H1 (cell line): ENCODE results near the gene SUCLG2. TPM values are rescaled to one million over a fixed set of nuclear protein-coding genes. Genes with fewer than 3 reads are reported as not detected.

Experiments used
- CTCF ChIA-PET: fragments of 300-600 bp; sonication (Branson Sonifier 250); formaldehyde crosslinking; loops from one replicate; lab custom pipeline; 2021; ENCODE audit not compliant: partially characterized antibody; lab: Charles Lee
- POLR2A ChIA-PET: fragments of 300-600 bp; sonication (Branson Sonifier 250); formaldehyde crosslinking; loops from one replicate; lab custom pipeline; 2021; ENCODE audit warnings: inconsistent platforms; ENCODE audit not compliant: partially characterized antibody; lab: Charles Lee
- DNase-seq, 2 experiments: peaks; one replicate each; pipeline versions ENCODE4 v3.0.0 to v3.0.0-alpha.2; 2010 to 2022; ENCODE audit warnings: low spot score in 2 of 2, low read depth in 1 of 2, mixed read lengths in 1 of 2
- FAIRE-seq: peaks from 2 replicates; lab custom pipeline; 2011; peaks lifted over from hg19 to GRCh38; lab: Jason Lieb, UNC
- H2AFZ ChIP-seq: 2 replicates; pipeline ENCODE4 v1.8.1; 2012; ENCODE audit warnings: low read length, inconsistent platforms
- H2AK5ac ChIP-seq: 2 replicates; pipeline ENCODE4 v1.6.1; 2013; ENCODE audit warnings: low read depth, low read length
- H2BK120ac ChIP-seq: replicated peaks from 2 replicates; pipeline ENCODE3; 2013; ENCODE audit warnings: low read depth, low read length, inconsistent platforms
- H2BK12ac ChIP-seq: 2 replicates; pipeline ENCODE4 v1.6.1; 2013; ENCODE audit warnings: low read depth, low read length
- H2BK15ac ChIP-seq: 2 replicates; pipeline ENCODE4 v1.6.1; 2013; ENCODE audit warnings: low read length
- H2BK20ac ChIP-seq: 2 replicates; pipeline ENCODE4 v1.6.1; 2013; ENCODE audit warnings: low read length
- H2BK5ac ChIP-seq: 2 replicates; pipeline ENCODE4 v1.6.1; 2013; ENCODE audit warnings: low read depth, low read length
- H3K14ac ChIP-seq: 2 replicates; pipeline ENCODE4 v1.6.1; 2013; ENCODE audit warnings: inconsistent platforms; ENCODE audit not compliant: insufficient read length
- H3K18ac ChIP-seq: 2 replicates; pipeline ENCODE4 v1.6.1; 2013; ENCODE audit warnings: low read length; ENCODE audit errors: extremely low read depth
- H3K23ac ChIP-seq: 2 replicates; pipeline ENCODE4 v1.6.1; 2013; ENCODE audit warnings: inconsistent platforms; ENCODE audit not compliant: insufficient read length
- H3K23me2 ChIP-seq: 2 replicates; pipeline ENCODE4 v1.6.1; 2013; ENCODE audit warnings: low read depth, low read length
- H3K27ac ChIP-seq: 2 replicates; pipeline ENCODE4 v1.6.1; 2011; ENCODE audit warnings: low read depth, low read length, inconsistent platforms
- H3K27me3 ChIP-seq, 4 experiments: replicated peaks in 1 of 4; 1 replicate in 1 of 4; 2 replicates in 3 of 4; pipeline versions ENCODE4 v1.6.1 to v1.8.1; 2011 to 2013; ENCODE audit warnings: low read length in 3 of 4, mild to moderate bottlenecking in 3 of 4, inconsistent platforms in 2 of 4, mixed read lengths in 2 of 4, moderate library complexity in 1 of 4; ENCODE audit not compliant: control insufficient read depth in 3 of 4, insufficient read depth in 3 of 4; ENCODE audit errors: extremely low read depth in 1 of 4
- H3K36me3 ChIP-seq, 4 experiments: 2 replicates each; pipeline versions ENCODE4 v1.6.1 to v1.8.1; 2011 to 2013; ENCODE audit warnings: mild to moderate bottlenecking in 4 of 4, low read length in 3 of 4, moderate library complexity in 2 of 4, control low read depth in 1 of 4, inconsistent platforms in 1 of 4; ENCODE audit not compliant: insufficient read depth in 4 of 4, control insufficient read depth in 2 of 4
- H3K4ac ChIP-seq: replicated peaks from 2 replicates; pipeline ENCODE3; 2013; ENCODE audit warnings: low read length, low read depth, mixed read lengths, inconsistent platforms; ENCODE audit not compliant: insufficient read length
- H3K4me1 ChIP-seq, 4 experiments: replicated peaks in 1 of 4; 1 replicate in 1 of 4; 2 replicates in 3 of 4; pipeline versions ENCODE4 v1.6.1 to v1.8.1; 2011 to 2013; ENCODE audit warnings: low read length in 3 of 4, inconsistent platforms in 2 of 4, mixed read lengths in 1 of 4; ENCODE audit not compliant: insufficient read depth in 4 of 4, control insufficient read depth in 3 of 4
- H3K4me2 ChIP-seq, 2 experiments: 2 replicates each; pipeline versions ENCODE4 v1.6.1 to v1.8.1; 2011 to 2013; ENCODE audit warnings: low read depth in 2 of 2, low read length in 2 of 2, control low read depth in 1 of 2, inconsistent platforms in 1 of 2, mild to moderate bottlenecking in 1 of 2; ENCODE audit not compliant: insufficient read depth in 1 of 2
- H3K4me3 ChIP-seq, 4 experiments: fragments of 200-600, 300-600 bp in 1 of 4; sonication (generic), shearing (Covaris generic), sonication (Bioruptor Twin) in 1 of 4; 2 replicates each; pipeline versions ENCODE4 v1.5.1 to v1.8.1; 2011 to 2016; ENCODE audit warnings: low read length in 4 of 4, low read depth in 3 of 4, control low read depth in 2 of 4, inconsistent platforms in 2 of 4, mild to moderate bottlenecking in 2 of 4, mixed read lengths in 1 of 4, moderate library complexity in 1 of 4; ENCODE audit not compliant: insufficient read depth in 2 of 4; ENCODE audit errors: extremely low read depth in 1 of 4
- H3K56ac ChIP-seq: replicated peaks from 2 replicates; pipeline ENCODE3; 2013; ENCODE audit warnings: low read depth, mild to moderate bottlenecking, mixed read lengths, low read length, inconsistent platforms; ENCODE audit not compliant: insufficient read length
- H3K79me1 ChIP-seq: 2 replicates; pipeline ENCODE4 v1.6.1; 2013; ENCODE audit warnings: low read depth, low read length, control low read depth
- H3K79me2 ChIP-seq, 2 experiments: 2 replicates each; pipeline versions ENCODE4 v1.6.1 to v1.8.1; 2012 to 2013; ENCODE audit warnings: low read length in 2 of 2, mild to moderate bottlenecking in 2 of 2, inconsistent platforms in 1 of 2; ENCODE audit not compliant: insufficient read depth in 2 of 2, control insufficient read depth in 1 of 2
- H3K9ac ChIP-seq, 4 experiments: replicated peaks in 1 of 4; 1 replicate in 1 of 4; 2 replicates in 3 of 4; pipeline versions ENCODE4 v1.6.1 to v1.8.1; 2011 to 2013; ENCODE audit warnings: low read depth in 3 of 4, low read length in 3 of 4, control low read depth in 2 of 4, mild to moderate bottlenecking in 2 of 4, moderate library complexity in 2 of 4, inconsistent platforms in 1 of 4; ENCODE audit errors: extremely low read depth in 1 of 4
- H3K9me3 ChIP-seq, 2 experiments: 2 replicates each; pipeline versions ENCODE4 v1.6.1 to v1.8.1; 2012 to 2013; ENCODE audit warnings: mild to moderate bottlenecking in 2 of 2, moderate library complexity in 2 of 2, control low read depth in 1 of 2, inconsistent platforms in 1 of 2, low read depth in 1 of 2, low read length in 1 of 2, mixed read lengths in 1 of 2; ENCODE audit not compliant: insufficient read depth in 2 of 2
- H4K20me1 ChIP-seq, 2 experiments: replicated peaks in 1 of 2; 2 replicates each; pipeline versions ENCODE3 to v1.8.1; 2011 to 2013; ENCODE audit warnings: inconsistent platforms in 2 of 2, low read length in 2 of 2, mild to moderate bottlenecking in 1 of 2; ENCODE audit not compliant: insufficient read depth in 2 of 2, control insufficient read depth in 1 of 2
- H4K5ac ChIP-seq: 2 replicates; pipeline ENCODE4 v1.6.1; 2013; ENCODE audit warnings: low read length, low read depth, mixed read lengths, inconsistent platforms; ENCODE audit not compliant: insufficient read length
- H4K8ac ChIP-seq: 2 replicates; pipeline ENCODE4 v1.8.0; 2013; ENCODE audit warnings: mild to moderate bottlenecking, moderate library complexity, low read length, inconsistent platforms; ENCODE audit not compliant: insufficient read depth; ENCODE audit errors: extremely low read depth
- H4K91ac ChIP-seq: replicated peaks from 2 replicates; pipeline ENCODE3; 2013; ENCODE audit warnings: low read length, mixed read lengths, inconsistent platforms; ENCODE audit not compliant: insufficient read length
- BRCA1 ChIP-seq: IDR thresholded peaks from 2 replicates; pipeline ENCODE4 v1.6.1; 2012; ENCODE audit warnings: low read depth, low read length, improper control_type of control experiment
- CHD2 ChIP-seq: IDR thresholded peaks from 2 replicates; pipeline ENCODE4 v1.6.1; 2012; ENCODE audit warnings: low read length, improper control_type of control experiment
- NANOG ChIP-seq: IDR thresholded peaks from 2 replicates; pipeline ENCODE4 v1.6.1; 2011; ENCODE audit warnings: low read length, low read depth, mild to moderate bottlenecking, inconsistent platforms; ENCODE audit not compliant: insufficient read depth, poor library complexity, severe bottlenecking
- RNF2 ChIP-seq: fragments of 200-900, 300-1000 bp; sonication (generic); IDR thresholded peaks from 2 replicates; pipeline ENCODE4 v1.7.1; 2016; ENCODE audit warnings: borderline replicate concordance, low read depth, mild to moderate bottlenecking, antibody characterized with exemption, low read length; ENCODE audit not compliant: poor library complexity, severe bottlenecking; ENCODE audit errors: missing control alignments
- SP4 ChIP-seq: IDR thresholded peaks from 2 replicates; pipeline ENCODE4 v1.6.1; 2012; ENCODE audit warnings: low read length, inconsistent platforms
- SRF ChIP-seq: IDR thresholded peaks from 2 replicates; pipeline ENCODE4 v1.6.1; 2011; ENCODE audit warnings: mild to moderate bottlenecking, low read depth, low read length, moderate library complexity
- SUZ12 ChIP-seq: fragments of 200-600 bp; sonication (generic); IDR thresholded peaks from 2 replicates; pipeline ENCODE4 v1.6.1; 2012; ENCODE audit warnings: mild to moderate bottlenecking, inconsistent platforms, low read length, moderate library complexity, mixed read lengths
- TAF1 ChIP-seq: IDR thresholded peaks from 2 replicates; pipeline ENCODE4 v1.6.1; 2011; ENCODE audit warnings: mild to moderate bottlenecking, low read depth, low read length
- polyA plus RNA-seq, 7 experiments: library from polyadenylated mRNA; depleted of rRNA in 3 of 7; stranded (reverse) in 5 of 7; unstranded in 2 of 7; fragments of >200 nt in 5 of 7; fragments of 200-250 nt in 2 of 7; gene quantifications; 1 replicate in 5 of 7; 2 replicates in 1 of 7; 4 replicates in 1 of 7; pipeline versions ENCODE4 v1.2.1 to v1.2.3, GENCODE V29; 2011 to 2013; ENCODE audit warnings: missing spikeins in 2 of 7, mixed read lengths in 2 of 7
- total RNA-seq: library from RNA; stranded (reverse); fragmentation: NEBNext Ultra II Directional; extraction: Animal tissue kit (Norgen Biotek cat#: 25700); gene quantifications from 2 replicates; pipeline ENCODE4 v1.2.1, GENCODE V29; 2021
- TF ChIP-seq, protein P1 (sequence below): IDR thresholded peaks from 2 replicates; pipeline ENCODE4 v1.6.1; 2011; ENCODE audit warnings: low read length, improper control_type of control experiment
- TF ChIP-seq, protein P2 (sequence below): IDR thresholded peaks from 2 replicates; pipeline ENCODE4 v1.6.1; 2012; ENCODE audit warnings: inconsistent platforms
- TF ChIP-seq, protein P3 (sequence below): IDR thresholded peaks from 2 replicates; pipeline ENCODE4 v1.6.1; 2011; ENCODE audit warnings: low read depth, mild to moderate bottlenecking, low read length; ENCODE audit not compliant: insufficient read depth

Gene SUCLG2
- total and polyA plus RNA-seq, 2 of the 8 experiments (the other 6 are each of a cell fraction or from before 2014, with no cell fraction given): 12.9 to 46.2 TPM

DNA sequence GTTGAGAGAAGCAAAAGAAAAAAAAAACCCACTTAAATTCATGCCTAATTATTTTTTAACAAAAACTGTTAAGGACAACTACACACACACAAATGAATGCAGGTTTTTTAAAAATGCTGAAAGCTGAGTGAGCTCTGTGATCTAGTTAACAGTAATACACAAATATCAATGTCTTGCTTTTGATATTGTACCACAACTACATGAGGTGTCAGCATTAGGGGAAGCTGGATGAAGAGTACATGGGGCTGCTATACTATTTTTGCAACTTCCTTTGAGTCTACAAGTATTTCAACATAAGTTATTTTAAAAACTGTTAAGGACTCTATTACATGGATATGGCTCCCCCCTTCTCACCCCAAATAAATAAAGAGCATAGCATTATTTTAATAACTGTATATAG lies 44.7 kb downstream of the SUCLG2 start:
- Histone ChIP-seq H3K4me2 (no peak overlapping the region), H3K4me3 (no peak overlapping the region), H2BK12ac (no peak overlapping the region), H2BK15ac (no peak overlapping the region), H2BK20ac (no peak overlapping the region), H2BK5ac (no peak overlapping the region), H3K23ac (no peak overlapping the region), H3K23me2 (no peaks in the 10 kb centered on the region), H3K27ac (no peak overlapping the region), H3K27me3 (no peaks in the 10 kb centered on the region), H3K9me3 (no peaks in the 10 kb centered on the region), H2AK5ac (no peak overlapping the region), H4K20me1 (no peaks in the 10 kb centered on the region), H3K79me2 (no peaks in the 10 kb centered on the region; a peak in 2 of 4 replicates), H3K14ac (no peak overlapping the region), H4K91ac (no peak overlapping the region), H3K79me1 (no peaks in the 10 kb centered on the region; the same call in 1 of the 2 replicates), H3K4me1 (peaks cover 0 to 4% (median 0%) of the 10 kb centered on the region in 4 experiments; a peak in 1 of 7 replicates), H3K36me3 (peaks cover 0 to 20% (median 8%) of the 10 kb centered on the region in 4 experiments; a peak in 6 of 8 replicates), H2BK120ac (no peak overlapping the region), H4K5ac (no peak overlapping the region), H4K8ac (no peak overlapping the region), H3K4ac (no peak overlapping the region), H3K56ac (no peak overlapping the region), H2AFZ (no peak overlapping the region), H3K9ac (no peak overlapping the region), H3K18ac (no peak overlapping the region)
- DNase-seq: no peak
- CTCF ChIA-PET: interaction anchor here (0.6 kb wide), 1 partner anchor 367 kb away, joined by 3 read pairs; no protein-coding TSS in a partner anchor
- no peak for FAIRE-seq
- TF ChIP-seq, protein P1, sequence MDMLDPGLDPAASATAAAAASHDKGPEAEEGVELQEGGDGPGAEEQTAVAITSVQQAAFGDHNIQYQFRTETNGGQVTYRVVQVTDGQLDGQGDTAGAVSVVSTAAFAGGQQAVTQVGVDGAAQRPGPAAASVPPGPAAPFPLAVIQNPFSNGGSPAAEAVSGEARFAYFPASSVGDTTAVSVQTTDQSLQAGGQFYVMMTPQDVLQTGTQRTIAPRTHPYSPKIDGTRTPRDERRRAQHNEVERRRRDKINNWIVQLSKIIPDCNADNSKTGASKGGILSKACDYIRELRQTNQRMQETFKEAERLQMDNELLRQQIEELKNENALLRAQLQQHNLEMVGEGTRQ: no peak
- TF ChIP-seq TAF1: no peak
- no peak for TF ChIP-seq SP4
- no peak for TF ChIP-seq BRCA1
- no peak for TF ChIP-seq SRF
- no peak for TF ChIP-seq SUZ12
- TF ChIP-seq CHD2: no peak
- TF ChIP-seq, protein P2, sequence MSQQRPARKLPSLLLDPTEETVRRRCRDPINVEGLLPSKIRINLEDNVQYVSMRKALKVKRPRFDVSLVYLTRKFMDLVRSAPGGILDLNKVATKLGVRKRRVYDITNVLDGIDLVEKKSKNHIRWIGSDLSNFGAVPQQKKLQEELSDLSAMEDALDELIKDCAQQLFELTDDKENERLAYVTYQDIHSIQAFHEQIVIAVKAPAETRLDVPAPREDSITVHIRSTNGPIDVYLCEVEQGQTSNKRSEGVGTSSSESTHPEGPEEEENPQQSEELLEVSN: no peak
- TF ChIP-seq RNF2: no peak
- no peak for TF ChIP-seq NANOG
- TF ChIP-seq, protein P3, sequence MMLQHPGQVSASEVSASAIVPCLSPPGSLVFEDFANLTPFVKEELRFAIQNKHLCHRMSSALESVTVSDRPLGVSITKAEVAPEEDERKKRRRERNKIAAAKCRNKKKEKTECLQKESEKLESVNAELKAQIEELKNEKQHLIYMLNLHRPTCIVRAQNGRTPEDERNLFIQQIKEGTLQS: no peak
- POLR2A ChIA-PET: interaction anchor here (1.5 kb wide), 1 partner anchor 14 kb away, joined by 3 read pairs; no protein-coding TSS in a partner anchor
